GM21723 (cell line): ENCODE data around the gene OGDH.
"Not testable (repeated sequence)": the region's sequence is repeated elsewhere in the genome, so short reads cannot be mapped to it uniquely, and the experiment has no call there.

ENCODE experiments used
- ATAC-seq: cut with Tn5 transposase; IDR thresholded peaks from one replicate; pipeline ENCODE4 v1.9.1; 2021; ENCODE audit warnings: mild to moderate bottlenecking, moderate library complexity; ENCODE audit not compliant: unreplicated experiment

The OGDH gene

DNA sequence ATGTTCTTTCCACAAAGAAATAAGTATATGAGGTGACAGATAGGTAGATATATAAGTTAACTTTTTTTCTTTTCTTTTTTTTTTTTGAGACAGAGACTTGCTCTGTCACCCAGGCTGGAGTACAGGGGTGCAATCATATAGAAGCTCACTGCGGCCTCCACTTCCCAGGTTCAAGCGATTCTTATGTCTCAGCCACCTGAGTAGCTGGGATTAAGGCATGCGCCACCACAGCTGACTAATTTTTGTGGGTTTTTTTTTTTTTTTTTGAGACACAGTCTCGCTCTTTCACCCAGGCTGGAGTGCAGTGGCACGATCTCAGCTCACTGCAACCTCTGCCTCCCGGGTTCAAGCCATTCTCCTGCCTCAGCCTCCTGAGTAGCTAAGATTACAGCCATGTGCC, 126.5 kb downstream of the OGDH start:
- not testable (repeated sequence) for ATAC-seq

DNA sequence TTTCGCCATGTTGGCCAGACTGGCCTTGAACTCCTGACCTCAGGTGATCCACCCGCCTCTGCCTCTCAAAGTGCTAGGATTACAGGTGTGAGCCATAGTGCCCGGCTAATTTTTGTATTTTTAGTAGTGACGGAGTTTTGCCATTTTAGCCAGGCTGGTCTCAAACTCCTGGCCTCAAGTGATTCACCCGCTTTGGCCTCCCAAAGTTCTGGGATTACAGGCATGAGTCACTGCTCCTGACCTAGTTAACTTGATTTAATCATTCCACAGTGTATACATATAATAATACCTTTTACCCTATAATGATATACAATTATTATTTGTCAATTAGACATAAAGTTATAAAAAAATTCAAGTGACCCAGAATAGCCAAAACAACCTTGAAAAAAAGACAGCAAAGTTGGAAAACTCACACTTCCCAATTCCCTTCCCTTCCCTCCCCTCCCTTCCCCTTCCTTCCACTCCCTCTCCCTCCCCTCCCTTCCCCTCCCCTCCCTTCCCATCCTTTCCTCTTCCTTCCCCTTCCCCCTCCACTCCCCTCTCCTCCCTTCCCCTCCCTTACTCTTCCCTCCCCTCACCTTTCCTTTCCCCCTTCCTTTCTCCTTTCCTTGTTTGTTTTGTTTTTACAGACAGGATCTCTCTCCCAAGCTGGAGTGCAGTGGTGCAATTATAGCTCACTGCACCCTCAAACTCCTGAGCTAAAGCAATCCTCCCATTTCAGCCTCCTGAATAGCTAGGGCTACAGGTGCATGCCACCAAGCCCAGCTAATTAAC, 127.5 kb downstream of the OGDH start:
- no peak for ATAC-seq

DNA sequence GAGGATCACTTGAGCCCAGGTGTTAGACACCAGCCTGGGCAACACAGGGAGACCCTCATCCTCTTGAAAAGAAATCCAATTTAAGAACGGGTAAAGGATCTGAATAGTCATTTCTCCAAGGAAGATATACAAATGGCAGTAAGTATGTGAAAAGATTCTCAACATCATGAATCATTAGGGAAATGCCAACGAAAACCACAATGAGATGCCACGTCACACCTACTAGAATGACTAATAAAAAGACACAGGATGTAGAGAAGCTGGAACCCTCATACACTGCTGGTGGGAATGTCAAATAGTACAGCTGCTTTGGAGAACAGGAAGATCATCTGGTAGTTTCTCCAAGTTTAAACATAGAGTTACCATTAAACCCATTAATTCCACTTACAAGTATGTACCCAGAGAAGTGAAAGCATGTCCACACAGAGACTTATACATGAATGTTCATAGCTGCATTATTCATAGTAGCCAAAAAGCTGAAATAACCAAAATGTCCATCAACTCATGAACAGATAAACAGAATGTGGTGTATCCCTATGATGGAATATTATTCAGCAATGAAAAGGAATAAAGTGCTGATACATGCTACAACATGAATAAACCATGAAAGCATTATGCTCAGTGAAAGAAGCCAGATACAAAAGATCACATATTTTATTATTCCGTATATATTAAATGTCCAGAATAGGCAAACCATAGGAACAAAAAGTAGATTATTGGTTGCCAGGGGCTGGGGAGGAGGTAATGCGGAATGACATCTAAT, 129.2 kb downstream of the OGDH start:
- ATAC-seq, result peak; percentile 69

DNA sequence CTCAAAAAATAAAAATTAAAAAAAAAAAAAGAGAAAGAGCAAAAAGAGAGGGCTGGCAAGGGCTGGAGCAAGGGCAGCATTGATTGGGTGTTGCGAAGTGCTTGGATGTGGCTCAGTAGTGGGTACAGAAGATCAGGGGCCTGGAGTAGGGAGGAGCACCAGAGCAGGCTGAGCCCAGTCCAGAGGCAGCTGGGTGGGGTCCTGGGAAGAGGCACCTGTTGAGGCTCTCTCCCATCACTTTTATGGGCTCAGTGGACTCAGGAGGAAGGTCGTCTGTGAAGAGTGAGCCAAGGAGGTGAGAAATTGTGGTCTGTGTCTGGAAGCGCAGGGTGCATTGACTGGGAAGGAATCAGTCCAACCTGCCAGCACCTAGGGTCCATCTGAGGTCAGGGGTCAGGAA, 130.5 kb downstream of the OGDH start:
- no peak for ATAC-seq

DNA sequence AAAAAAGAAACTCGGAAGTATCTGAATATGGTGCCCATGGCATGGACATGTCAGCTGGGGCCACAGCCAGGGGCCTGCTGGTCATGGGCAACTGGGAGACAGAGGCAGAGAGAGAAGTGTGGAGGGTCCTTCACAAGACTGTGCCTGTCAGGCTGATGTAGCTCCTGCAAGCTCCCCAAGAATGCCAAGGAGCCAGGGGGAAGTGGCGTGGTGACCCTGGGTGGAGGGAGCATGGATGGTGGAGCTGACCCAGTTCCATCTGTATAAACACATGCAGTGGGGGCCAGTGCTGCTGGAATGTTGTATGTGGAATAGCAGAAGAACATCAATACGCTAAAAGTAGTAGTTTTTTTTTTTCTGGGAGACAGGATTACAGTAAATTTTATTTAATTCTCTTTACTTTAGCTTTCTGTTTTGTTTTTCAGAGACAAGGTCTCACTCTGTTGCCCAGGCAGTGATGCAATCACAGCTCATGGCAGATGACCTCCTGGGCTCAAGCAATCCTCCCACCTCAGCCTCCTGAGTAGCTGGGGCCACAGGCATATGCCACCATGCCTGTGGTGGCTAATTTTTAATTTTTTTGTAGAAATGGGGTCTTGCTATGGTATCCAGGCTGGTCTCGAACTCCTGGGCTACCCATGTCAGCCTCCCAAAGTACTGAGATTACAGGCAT, 131.8 kb downstream of the OGDH start:
- ATAC-seq, result no peak

DNA sequence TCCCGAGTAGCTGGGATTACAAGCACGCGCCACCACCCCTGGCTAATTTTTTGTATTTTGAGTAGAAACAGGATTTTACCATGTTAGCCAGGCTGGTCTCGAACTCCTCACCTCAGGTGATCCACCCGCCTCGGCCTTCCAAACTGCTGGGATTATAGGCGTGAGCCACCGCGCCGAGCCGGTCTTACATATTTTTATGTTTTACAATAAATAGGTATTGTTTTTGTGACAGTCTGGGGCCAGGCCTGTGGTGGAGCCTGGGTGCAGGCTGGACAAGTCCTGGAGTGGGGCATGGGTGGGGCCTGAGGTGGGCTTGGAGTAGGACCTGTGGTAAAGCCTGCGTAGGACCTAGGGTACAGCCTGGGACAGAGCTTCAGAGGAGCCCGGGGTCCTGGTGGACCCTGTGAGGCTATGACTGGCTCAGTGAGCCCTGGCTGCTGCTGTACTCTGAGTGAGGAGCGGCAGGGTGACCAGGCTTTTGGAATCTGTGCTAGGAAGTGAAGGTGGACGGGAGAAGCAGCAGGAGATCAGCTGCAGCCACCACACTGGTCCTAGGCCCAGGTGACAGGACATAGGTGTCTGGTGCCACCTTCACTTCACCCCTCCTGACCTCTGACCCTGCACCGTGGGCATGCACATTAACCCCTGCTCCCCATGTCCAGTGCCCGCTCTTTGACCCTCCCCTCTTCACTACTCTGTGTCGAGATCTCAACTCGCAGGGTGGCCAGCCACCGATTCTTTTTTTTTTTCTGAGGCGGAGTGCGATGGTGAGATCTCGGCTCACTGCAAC, 132.6 kb downstream of the OGDH start:
- no peak for ATAC-seq

DNA sequence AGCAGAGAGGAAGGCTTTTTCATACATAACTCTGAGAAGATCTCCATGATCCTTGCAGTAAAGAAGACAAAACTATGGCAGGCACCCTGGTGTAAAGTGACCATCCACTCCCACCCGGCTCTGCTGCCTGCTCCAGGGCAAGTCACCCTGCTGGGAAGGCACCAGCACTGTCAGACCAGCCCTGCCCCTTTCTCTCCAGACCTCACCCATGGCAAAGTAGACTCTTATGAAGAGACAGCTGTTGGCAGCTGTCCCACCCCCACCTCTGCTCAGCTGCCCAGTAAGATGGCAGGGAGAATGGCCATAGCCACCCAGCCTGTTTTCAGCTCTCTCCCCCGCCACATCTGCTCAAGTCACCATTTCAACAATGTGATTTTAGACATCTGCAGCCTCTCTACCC, 133.6 kb downstream of the OGDH start:
- no peak for ATAC-seq

DNA sequence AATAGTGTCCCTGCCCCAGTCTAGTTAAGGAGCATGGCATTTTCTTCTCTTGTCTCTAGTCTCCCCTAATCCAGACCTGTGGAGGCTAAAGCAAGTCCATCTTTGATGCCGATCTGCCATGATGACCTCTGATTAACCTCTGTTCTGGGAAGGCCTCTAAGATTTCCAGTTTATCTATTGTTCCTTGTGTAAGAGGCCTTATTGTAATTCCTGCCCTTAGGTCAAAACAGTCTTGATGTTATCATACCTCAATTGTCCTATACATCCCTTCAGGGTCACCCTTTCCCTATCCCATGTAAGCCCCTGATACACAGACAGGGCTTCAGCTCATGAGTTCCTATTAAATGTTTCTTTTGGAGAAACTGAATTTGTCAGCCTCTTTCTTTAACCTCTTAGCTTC, 137.3 kb downstream of the OGDH start:
- ATAC-seq, result no peak

DNA sequence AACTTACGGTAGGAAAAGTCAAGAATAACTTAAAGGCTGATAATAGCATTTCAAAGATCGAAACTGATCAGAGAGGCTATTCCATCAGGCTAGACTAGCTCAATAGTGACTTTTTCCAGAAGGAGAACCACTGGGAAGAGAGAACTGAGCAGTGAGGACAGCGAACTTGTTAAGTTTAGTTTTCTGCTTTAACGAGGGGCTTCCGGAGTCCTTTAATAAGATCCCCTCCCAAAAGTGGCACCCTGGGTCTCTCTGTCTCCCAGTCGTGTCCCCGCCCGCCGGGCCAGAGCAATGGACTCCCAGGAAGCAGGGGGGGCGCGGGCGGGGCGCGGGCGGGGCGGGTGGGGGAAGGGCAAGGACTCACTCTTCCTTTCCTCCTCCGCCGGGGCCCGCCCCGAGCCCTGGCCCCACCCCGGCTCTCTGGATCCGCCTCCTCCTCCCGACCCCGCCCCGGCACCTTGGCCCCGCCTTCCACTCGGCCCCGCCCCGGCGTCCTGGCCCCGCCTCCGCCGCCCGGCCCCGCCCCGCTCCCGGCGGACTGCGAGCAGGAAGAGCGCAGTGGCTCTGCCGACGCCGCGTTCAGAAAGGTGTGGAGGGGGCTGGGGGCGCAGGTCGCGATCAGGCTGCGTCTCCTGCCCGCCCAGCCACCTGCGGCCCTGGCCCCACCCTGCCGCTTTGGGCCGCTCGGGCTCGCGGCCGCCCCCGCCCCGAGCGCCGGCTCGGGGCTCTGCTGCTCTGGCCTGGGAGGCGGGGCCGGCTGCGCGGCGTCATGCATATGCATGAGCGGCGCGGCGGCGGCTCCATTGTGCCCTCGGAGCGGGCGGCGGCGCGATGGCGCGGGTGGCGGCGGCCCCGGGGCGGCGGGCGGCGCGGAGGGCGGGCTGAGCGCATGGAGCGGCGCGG, 141.9 kb downstream of the OGDH start, which contains the start of gene ZMIZ2:
TSS of gene ZMIZ2 (plus strand) at position 803 of the 903 bp plus-strand sequence. CDS start 7,403 bp downstream, outside the sequence.
- ATAC-seq, result peak; percentile 71

DNA sequence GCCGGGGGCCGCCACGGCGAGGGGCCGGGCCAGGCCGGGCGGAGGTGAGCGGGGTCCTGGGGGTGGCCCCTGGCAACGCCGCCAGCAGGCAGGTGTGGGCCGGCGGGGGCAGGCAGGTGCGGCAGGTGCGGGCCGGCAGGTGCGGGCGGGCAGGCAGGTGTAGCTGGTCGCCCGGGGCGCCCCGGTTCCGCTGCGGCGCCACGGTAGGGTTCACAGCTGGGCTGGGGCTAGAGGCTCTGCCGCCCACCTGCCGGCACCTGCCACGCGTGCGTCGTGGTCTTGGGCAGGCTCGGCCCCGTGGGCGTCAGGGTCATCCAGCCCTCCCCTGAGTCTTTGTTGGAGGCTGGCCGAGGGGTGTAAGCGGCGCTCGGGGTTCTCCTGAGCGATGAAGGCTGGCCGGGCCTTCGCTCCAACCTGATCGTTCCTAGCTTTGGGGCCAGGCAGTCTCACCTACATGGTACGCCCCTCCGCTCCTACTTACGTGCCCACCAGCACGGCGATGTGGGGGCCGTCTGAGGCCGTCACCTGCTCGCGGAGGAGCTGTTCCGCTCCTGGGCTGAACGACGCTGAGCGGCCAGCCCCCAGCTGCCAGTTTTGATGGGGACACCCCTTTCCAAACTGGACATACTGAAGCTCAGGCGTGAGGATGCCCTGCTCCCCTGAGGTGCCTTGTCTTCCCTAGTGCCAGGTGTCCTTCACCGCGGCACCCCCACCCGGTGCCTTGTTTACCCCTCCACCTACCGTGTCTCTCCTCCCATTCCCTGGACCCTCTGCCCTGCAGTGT, 142.7 kb downstream of the OGDH start:
- peak; percentile 19 for ATAC-seq

DNA sequence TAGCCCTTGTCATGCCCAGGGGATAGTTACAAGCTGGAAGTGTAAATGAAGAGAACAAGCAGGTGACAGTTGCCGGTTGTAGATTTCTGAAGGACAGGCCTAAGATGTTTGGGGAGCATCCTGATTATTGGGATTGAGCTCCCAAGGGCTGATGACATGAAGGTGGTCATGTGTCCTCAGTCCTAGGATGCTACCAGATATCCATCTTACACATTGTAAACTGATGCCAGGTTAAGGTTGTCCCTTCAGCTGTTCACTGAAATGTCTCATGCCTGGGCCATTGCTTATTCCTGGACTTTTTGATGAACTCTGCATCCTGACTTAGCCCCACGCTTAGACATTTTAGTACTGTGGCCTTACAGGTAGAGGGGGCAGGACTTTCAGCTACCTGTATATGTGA, 143.6 kb downstream of the OGDH start:
- no peak for ATAC-seq

DNA sequence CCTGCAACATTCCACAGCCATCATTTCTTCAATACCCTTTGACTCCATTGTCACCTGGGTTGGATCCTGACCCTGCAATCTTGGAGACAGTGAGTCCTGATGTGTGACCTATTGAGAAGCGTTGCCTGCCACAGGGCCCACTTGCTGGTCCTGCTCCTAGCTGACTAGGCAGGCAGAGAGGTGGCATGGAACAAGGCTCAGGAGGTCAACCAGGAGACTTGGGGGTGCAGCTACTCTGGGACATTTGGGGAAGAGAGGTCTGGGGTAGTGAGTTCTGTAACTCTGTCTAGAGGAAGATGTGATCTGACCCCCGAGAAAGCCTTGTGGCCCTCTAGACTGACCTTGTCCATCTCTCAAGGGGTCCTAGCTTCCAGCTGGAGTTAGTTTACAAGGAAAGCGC, 144.0 kb downstream of the OGDH start:
- ATAC-seq, result no peak

DNA sequence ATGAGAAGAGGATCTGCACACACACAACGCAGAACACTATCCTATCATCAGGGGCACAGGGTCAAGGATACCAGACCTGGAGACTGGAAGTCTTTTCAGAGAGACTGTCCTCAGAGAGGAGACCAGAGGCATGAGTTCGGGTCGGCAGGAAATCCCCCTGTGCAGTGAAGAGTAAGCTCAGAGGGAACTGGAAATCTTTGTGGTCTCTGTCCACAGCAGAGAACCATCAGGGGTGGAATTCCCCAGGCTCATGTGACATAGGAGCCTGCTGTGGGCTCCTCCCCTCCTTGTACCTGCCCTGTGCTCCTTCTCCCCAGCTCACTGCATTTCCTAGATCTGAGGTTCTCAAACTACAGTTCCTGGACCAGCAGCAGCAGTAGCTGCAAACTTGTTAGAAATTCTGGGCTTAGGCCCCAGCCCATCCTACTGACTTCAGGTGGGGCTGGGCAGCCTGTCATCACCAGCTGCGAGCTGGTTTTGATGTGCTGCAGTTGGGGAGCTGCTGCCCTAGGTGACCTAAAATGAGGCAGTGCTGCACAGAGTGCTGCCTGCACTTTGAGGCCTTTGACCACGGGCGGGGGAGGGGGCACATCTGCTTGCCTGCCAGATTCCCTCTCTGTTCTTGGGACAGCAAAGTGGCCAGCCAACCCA, 144.6 kb downstream of the OGDH start:
- peak; percentile 61 for ATAC-seq

DNA sequence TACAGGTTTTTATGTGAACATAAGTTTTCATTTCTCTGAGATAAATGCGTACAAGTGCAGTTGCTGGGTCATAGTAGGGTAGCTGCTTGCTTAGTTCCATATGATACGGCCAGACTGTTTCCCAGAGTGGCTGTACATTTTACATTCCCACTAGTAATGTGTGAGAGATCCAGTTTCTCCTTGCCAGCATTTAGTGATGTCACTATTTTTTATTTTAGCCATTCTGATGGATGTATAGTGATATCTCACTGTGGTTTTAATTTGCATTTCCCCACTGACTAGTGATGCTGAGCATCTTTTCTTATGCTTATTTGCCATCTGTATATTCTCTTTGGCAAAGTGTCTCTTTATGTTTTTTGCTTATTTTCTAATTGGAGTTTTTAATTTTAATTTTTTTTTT, 146.4 kb downstream of the OGDH start:
- ATAC-seq, result no peak

DNA sequence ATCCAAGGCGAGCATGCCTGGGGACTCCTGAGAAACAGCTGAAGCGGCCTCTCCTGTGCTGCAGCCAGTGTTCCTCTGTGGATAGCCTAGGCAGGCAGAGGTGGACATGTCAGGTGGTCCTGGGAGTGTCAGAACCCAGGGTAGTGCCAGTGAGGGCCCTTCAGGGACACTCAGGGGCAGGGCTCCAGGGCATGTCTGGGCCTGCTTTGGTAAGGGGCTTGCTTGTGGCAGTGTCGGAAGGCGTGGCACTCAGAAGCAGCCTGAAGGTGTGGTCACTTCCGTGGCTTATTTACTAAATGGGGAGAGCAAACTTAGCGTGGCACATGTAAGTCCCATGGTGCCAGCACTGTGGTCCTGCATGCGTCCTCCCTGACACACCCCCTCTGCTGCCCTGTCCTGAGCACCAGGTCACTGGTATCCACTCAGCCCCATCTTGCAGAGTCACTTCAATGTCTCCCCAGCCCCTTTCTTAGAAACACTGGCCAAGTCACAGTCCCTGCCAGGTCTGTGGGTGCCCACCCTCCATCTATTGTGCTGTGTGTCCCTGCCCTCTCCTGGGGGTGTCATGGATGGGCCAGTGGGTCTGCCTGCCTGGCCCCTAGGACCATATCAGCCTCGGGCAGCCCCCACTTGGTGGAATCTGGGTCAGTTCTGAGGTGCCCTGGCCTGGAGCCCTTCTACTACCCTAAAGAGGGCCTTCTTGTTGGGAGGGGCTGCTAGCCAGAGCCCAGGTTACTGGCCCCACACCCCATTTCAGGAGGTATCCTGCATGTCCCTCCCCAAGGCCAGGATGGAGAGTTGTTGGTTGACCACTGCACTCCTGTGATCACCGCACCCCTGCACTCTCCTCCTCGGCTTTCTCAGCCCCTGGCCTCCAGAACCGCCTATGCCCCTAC, 148.6 kb downstream of the OGDH start:
- no peak for ATAC-seq

DNA sequence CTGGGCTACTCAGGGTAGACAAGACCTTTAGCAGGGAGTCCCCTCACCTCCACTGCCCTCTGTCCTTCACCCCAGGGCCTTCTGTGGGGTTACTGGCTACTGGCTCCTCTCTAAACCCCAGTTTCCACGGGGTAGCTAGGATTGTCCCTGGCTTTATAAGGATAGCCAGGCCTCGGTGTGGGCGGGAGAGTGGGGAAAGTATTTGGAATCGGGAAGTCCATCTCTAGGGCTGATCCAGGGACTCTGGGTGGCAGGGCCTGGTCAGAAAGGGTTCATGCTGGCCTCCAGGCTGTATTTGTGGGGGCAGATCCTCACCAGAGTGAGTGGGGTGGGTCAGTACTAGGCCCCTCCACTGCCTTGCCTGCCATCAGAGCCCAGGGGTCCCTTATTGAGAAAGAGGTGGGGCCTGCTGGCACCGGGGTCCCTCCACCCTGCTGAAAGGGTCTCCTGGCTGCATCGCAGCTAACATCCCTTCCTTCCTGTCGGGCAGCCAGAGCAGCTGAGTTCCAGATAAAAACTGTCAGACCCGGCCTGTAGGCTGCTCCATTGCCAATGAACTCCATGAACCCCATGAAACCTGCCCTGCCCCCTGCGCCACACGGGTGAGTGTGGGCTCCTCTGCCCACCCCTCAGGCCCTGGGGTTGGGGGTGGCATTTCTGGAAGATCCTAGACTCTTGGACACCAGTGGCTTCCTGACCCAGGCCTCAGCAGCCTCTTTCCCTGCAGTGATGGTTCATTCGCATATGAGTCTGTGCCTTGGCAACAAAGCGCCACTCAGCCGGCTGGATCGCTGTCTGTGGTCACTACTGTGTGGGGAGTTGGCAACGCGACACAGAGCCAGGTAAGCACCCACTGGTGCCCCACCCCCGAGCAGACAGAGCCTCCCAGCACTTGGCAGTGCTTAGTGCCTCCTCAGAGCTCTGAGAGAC, 149.5 kb downstream of the OGDH start:
- no peak for ATAC-seq

DNA sequence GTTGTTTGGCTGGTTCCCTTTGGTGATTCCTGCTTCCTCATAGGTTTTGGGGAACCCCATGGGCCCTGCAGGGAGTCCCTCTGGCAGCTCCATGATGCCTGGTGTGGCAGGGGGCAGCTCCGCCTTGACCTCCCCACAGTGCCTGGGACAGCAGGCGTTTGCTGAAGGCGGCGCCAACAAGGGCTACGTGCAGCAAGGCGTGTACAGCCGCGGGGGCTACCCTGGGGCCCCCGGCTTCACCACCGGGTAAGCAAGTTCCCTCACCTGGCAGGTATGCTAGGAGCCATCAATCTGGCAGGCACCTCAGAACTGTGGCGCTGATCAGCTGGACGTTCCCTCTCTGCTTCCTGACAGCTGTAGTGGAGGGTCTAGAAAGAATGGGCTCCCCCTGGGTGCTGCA, 150.5 kb downstream of the OGDH start:
- ATAC-seq, result no peak
